ENCODE results near the gene CD1D. TPM values are rescaled to one million over a fixed set of nuclear protein-coding genes. Genes with fewer than 3 reads are reported as not detected.
A peak's percentile ranks its signal among the peaks of the same experiment; 100 is the strongest.
"Not testable (repeated sequence)": the region's sequence is repeated elsewhere in the genome, so short reads cannot be mapped to it uniquely, and the experiment has no call there.

The CD1D gene
- polyA plus RNA-seq, 3 donors = 4.7 to 6.8 (median 5.7) TPM

GRCh38 chr1:158175915-158176314 lies 4.8 kb upstream of the CD1D start:
- not testable (repeated sequence) for DNase-seq

- no peak for DNase-seq
These were observed 4.3 kb upstream of the CD1D start for GRCh38 chr1:158176399-158176798.

DNA sequence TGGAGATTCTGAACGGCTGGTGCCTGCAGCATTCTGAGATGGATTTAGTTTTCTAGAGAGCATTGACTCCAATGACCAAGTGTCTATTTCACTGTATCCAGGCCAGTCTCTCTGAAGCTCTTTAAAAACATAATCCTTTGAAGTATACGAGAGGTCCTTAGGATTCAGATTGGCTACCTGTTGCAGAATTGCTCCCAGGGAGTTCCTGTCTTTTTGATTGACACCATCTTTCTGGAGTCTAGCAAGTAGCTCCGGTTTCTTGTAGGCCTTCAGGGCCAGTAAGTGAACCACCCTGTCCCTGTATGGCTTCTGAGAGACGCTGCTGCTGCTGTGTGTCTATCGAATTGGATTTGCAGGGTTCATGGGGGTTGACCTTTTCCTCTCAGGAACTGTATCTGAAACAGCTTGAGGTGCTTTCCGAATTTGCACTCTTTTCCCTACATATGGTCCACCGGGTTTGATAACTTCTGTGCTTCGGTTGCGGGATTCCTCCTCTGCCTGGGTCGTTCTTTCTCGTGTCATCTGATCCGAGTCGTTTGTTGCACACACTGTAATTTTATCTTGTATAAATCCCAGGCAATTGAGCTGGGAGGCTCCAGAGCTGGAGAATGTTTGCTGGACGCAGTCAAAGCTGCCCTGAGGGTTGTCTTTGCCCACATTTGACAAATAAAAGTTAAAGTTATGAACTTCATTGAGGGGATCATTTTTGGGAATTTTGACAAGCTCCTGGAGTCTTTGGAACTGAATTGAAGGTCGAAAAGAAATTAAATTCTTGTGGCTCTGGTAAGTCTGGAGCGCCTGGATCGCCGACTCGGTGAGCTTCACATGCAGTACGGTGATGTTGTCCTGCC lies 3.6 kb upstream of the CD1D start:
- DNase-seq = not testable (repeated sequence)

DNA sequence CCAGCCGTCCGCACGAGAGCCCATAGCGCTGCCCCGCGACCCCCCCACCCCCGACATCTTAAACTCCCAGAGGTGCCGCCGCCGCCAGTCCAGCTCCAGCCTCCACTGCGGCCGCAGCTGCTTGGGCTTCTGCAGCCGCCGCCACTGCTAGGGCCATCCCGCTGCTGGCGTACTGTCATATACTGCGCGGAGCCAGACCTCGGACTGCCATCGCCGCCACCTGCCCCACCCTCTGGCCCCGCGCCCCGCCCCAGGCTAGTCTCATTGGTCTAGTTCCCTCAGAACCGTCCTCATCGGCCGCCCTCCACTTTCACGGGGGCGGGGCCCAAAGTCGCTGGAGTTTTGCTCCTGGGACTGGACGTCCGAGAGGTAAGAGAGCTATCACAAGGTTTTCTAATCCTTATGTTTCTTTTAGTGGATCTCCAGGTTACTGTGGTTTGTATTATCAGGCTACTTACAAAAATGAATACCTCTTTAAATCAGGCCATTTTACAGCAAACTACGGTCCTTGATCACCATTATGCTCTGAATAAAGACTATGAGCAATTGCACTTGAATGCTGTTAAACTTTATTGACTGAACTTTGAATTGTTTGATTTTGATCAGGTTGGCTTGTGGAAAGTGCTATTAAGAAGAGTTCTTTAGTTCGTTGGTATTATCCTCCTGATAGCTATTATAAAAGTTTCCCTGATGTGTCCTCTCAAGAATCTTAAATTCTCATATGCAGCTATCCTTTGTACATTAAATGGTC lies 2.8 kb upstream of the CD1D start:
- peak; percentile 87 for DNase-seq

- no peak for DNase-seq
These were observed 1.2 kb upstream of the CD1D start for GRCh38 chr1:158179301-158180041.

- DNase-seq = no peak
These were observed 855 bp downstream of the CD1D start for GRCh38 chr1:158181577-158181922.

- no peak for DNase-seq
These were observed 5.1 kb downstream of the CD1D start for GRCh38 chr1:158185770-158186169.

DNA sequence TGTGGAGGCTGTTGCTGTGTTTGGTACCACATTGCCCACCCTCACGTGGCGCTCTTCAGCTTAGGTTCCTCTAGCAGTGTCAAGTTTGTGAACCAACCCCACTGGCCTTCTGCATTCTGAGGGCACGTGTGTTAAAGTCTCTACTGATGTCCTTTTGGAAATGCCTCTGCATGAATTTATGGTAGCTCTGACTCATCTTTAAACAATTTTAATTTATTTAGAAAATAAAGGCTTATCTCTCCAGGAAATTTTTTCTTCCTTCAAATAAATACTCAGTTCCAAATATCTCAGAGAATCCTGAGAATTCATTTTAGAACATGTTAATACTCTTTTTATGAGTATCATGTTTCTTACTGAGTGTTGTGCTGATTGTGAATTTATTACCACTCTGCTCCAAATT lies 5.5 kb downstream of the CD1D start:
- no peak for DNase-seq

- no peak for DNase-seq
These were observed 7.9 kb downstream of the CD1D start for GRCh38 chr1:158188611-158189010.

- DNase-seq = no peak
These were observed 8.9 kb downstream of the CD1D start for GRCh38 chr1:158189624-158190023.

GRCh38 chr1:158191299-158191698 lies 10.6 kb downstream of the CD1D start:
- no peak for DNase-seq

DNA sequence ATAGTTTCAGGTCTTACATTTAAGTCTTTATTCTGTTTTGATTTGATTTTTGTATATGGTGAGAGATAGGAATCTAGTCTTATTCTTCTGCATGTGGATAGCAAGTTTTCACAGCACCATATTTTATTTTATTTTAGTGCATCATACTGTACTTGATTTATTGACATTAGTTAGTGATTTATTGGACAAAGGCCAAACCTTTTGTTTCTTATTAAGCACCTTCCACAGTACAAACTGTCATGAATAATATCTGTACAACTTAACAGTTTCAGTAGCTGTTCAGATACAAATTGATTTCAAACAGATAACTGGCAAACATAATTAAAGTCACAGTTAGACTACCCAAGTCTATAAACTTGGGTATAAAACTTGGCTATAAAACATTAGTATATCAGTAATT lies 15.8 kb downstream of the CD1D start:
- DNase-seq = no peak

DNA sequence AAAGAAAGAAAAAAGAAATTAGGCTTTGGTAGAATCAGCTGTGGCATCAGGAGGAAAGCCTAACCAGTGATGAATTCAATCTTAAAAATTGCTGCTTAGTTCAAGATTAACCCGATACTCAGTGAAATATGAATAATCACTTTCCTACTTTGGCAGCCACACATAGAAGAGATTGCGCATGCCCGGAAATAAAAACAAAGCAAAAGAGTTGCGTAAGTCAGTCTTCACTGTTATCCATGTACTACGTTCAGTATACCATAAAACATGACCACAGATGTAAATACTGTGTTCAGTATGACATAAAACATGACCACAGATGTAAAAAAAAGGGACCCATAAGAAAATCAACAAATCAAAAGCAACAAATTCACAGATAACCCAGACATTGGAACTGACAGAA lies 19.2 kb downstream of the CD1D start:
- DNase-seq = no peak

- DNase-seq = no peak
These were observed 19.8 kb downstream of the CD1D start for GRCh38 chr1:158200527-158200926.

GRCh38 chr1:158203693-158204457 lies 23.2 kb downstream of the CD1D start:
- DNase-seq = peak; percentile 48

- no peak for DNase-seq
These were observed 23.7 kb downstream of the CD1D start for GRCh38 chr1:158204458-158204827.

- no peak for DNase-seq
These were observed 28.0 kb downstream of the CD1D start for GRCh38 chr1:158208586-158209116.

DNA sequence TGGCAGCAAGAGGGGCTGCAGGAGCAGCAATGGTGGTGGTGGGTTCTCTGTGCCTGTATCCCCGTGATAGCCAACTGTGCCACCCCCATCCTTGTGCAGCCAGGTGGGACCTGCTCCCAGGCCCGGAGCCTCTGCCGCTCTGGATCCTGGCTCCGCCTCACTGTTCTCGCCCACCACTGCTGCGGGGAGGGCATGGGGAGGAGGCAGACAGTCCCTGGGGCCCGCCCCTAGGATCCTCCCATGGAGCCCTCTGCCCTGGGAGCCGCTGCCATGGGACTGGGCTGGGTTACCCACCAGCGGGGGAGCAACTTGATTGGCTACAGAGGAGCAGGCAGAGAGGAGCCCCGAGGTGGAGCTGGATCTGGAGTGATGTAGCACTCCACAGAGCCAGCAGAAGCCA lies 31.6 kb downstream of the CD1D start:
- DNase-seq = no peak

- not testable (repeated sequence) for DNase-seq
These were observed 42.8 kb downstream of the CD1D start for GRCh38 chr1:158223445-158223844.

- DNase-seq = no peak
These were observed 47.4 kb downstream of the CD1D start for GRCh38 chr1:158227904-158228623.
